ENCODE data around the gene KLHDC8B.

KLHDC8B gene

GRCh38 chr3:49171119-49171774 lies at the start of gene KLHDC8B:
Gene KLHDC8B (plus strand): TSS chr3:49171598. CDS start chr3:49172770, 1,172 bp downstream.
- peak; percentile 26 for DNase-seq

GRCh38 chr3:49122022-49122421 lies 49.4 kb upstream of the KLHDC8B start:
- DNase-seq, result no peak

GRCh38 chr3:49122451-49122850 lies 48.9 kb upstream of the KLHDC8B start:
- DNase-seq, result no peak

GRCh38 chr3:49122886-49123545 lies 48.4 kb upstream of the KLHDC8B start:
- DNase-seq, result no peak

- no peak for DNase-seq
These were observed 47.7 kb upstream of the KLHDC8B start for GRCh38 chr3:49123687-49124086.

- DNase-seq, result no peak
These were observed 47.2 kb upstream of the KLHDC8B start for GRCh38 chr3:49124203-49124602.

- no peak for DNase-seq
These were observed 46.3 kb upstream of the KLHDC8B start for GRCh38 chr3:49124991-49125670.

- DNase-seq, result no peak
These were observed 40.4 kb upstream of the KLHDC8B start for GRCh38 chr3:49131040-49131439.

- no peak for DNase-seq
These were observed 39.8 kb upstream of the KLHDC8B start for GRCh38 chr3:49131576-49131975.

GRCh38 chr3:49132073-49132436 lies 39.3 kb upstream of the KLHDC8B start:
- no peak for DNase-seq

- DNase-seq, result no peak
These were observed 38.8 kb upstream of the KLHDC8B start, which contains the start of gene LAMB2 for GRCh38 chr3:49132437-49133225. Gene LAMB2 (minus strand): TSS chr3:49133050. CDS start chr3:49132867, 183 bp downstream.

GRCh38 chr3:49133226-49133951 lies 38.0 kb upstream of the KLHDC8B start:
- peak; percentile 41 for DNase-seq

- DNase-seq, result no peak
These were observed 36.7 kb upstream of the KLHDC8B start for GRCh38 chr3:49134471-49135265.

- DNase-seq, result no peak
These were observed 35.9 kb upstream of the KLHDC8B start for GRCh38 chr3:49135499-49135898.

- DNase-seq, result no peak
These were observed 31.3 kb upstream of the KLHDC8B start for GRCh38 chr3:49140080-49140479.

- no peak for DNase-seq
These were observed 23.2 kb upstream of the KLHDC8B start for GRCh38 chr3:49148159-49148558.

GRCh38 chr3:49151610-49152009 lies 19.8 kb upstream of the KLHDC8B start:
- no peak for DNase-seq

GRCh38 chr3:49153349-49153912 lies 18.0 kb upstream of the KLHDC8B start:
- no peak for DNase-seq

GRCh38 chr3:49157289-49157688 lies 14.1 kb upstream of the KLHDC8B start:
- no peak for DNase-seq

GRCh38 chr3:49158103-49158709 lies 13.2 kb upstream of the KLHDC8B start:
- DNase-seq, result no peak

- no peak for DNase-seq
These were observed 12.6 kb upstream of the KLHDC8B start for GRCh38 chr3:49158792-49159191.

Data from NCI-H2171 (cell line).